ENCODE measurements around the gene CD2.

CD2 gene

DNA sequence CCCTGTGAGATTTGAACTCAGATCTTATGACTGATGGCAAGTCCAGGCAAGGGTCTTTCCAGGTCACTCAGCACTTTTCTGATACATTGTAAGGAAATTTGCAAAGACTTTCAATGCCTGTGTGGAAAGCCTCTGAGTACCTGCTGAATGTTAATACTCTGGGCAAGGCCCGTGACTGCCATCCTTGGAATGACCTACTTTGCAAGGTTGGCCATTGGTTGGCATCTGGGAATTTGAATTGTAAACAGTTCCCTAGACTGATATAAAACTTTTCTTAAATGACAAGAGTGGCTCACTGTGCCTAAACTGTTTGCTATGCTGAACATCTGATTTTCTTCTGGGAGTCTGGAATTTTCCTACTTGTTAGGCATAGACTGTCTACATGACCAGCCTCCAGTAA is 57.1 kb downstream of the CD2 start:
- in situ Hi-C loops (cut with HindIII; ENCODE audit: low sequenced_read_pairs), result no loop called here

DNA sequence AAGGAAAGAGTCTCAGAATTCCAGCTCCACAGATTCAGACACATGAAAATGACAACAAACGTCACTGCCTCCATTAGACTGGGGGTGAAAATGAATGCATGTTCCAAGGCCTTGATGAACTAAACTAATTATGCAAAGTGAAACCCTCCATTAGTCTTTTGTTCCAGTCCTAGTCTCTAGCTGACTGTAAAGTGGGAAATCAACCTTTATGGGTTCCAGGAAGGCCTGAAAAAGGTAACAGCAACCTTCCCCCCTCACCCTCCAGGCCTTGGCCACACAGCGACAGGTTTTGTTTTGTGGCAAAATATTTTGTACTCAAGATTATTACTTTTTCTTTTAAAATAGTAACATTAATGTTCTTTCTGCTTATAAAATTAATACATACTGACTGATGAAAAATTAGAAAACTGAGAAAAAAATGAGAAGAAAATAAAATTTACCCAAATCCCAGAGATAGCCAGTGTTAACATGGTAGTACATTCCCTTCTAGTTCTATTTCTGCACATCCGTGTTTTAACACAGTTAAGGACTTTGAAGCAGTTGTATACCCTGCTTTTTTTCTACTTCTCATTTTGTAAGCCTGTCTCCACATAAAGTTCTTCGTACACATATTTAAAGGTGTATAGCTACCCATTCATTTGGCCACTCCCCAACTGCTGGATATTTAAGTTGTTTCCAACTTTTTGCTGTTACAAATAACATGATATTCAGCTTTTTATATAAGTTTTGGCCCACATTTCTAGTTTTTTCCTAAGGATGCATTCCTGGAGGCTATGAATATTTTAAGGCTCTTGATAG is 60.9 kb downstream of the CD2 start:
- in situ Hi-C loops (cut with HindIII; ENCODE audit: low sequenced_read_pairs), result no loop called here

DNA sequence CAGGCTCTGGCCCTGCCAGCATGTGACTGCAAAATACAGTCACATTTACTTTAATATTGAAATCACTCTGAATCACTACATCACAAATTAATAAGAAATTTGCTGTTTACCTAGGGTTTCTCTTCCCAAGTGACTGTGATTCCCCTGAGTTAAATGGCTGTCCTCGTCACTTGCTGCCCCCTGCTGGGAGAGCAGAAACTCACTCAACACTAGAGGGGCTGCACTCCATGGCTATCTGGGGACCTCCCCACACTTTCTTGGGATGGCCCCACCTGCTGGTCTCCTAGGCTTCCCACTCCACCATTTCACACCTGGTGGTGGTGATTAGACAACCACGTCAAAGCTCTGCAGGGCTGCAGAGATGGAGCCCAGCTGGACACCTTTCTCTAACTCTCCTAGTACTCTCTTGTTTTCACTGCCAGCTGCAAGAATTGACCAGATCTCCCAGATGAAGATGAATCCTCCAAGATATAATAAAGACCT is 63.4 kb downstream of the CD2 start:
- in situ Hi-C loops (cut with HindIII; ENCODE audit: low sequenced_read_pairs), result no loop called here
